HepG2 (cell line): ENCODE results near the gene TACC3. TPM values are rescaled to one million over a fixed set of nuclear protein-coding genes. Genes with fewer than 3 reads are reported as not detected.

Source experiments
- AGO2 ChIP-seq: fragments of 200-400 bp; formaldehyde crosslinking; optimal IDR thresholded peaks from 2 replicates; pipeline ENCODE3; 2017; ENCODE audit warnings: mild to moderate bottlenecking, low read depth, low read length, moderate library complexity
- BHLHE40 ChIP-seq: IDR thresholded peaks from 2 replicates; pipeline ENCODE4 v1.6.1; 2011; ENCODE audit warnings: low read length, improper control_type of control experiment
- EP300 ChIP-seq, 3 experiments: sonication (generic) in 1 of 3; formaldehyde crosslinking in 1 of 3; IDR thresholded peaks; 2 replicates each; pipeline versions ENCODE4 v1.5.1 to v1.6.1; 2011 to 2020; ENCODE audit warnings: low read depth in 2 of 3, low read length in 2 of 3, borderline replicate concordance in 1 of 3, improper control_type of control experiment in 1 of 3, mild to moderate bottlenecking in 1 of 3, missing genetic modification reagents in 1 of 3, moderate library complexity in 1 of 3
- FLYWCH1 ChIP-seq: sonication (generic); formaldehyde crosslinking; IDR thresholded peaks from 2 replicates; pipeline ENCODE4 v1.8.1; 2023; ENCODE audit warnings: mild to moderate bottlenecking, missing genetic modification reagents
- HIVEP1 ChIP-seq: sonication (generic); formaldehyde crosslinking; IDR thresholded peaks from 2 replicates; pipeline ENCODE4 v1.4.0; 2020; ENCODE audit warnings: mild to moderate bottlenecking, missing genetic modification reagents
- HNRNPH1 ChIP-seq: fragments of 200-400 bp; formaldehyde crosslinking; optimal IDR thresholded peaks from 2 replicates; pipeline ENCODE3; 2017; ENCODE audit warnings: mild to moderate bottlenecking, low read depth, low read length
- LCORL ChIP-seq, 2 experiments: fragments of 450-650 bp in 1 of 2; sonication (generic) in 1 of 2; formaldehyde crosslinking in 1 of 2; IDR thresholded peaks; 2 replicates each; pipeline versions ENCODE4 v1.5.0 to v1.6.1; 2017 to 2020; ENCODE audit warnings: antibody characterized with exemption in 1 of 2, missing genetic modification reagents in 1 of 2
- RAD21 ChIP-seq: fragments of 450-650 bp; formaldehyde crosslinking; IDR thresholded peaks from 2 replicates; pipeline ENCODE4 v1.5.0; 2020; ENCODE audit warnings: mild to moderate bottlenecking
- SOX6 ChIP-seq, 2 experiments: fragments of 450-650 bp in 1 of 2; sonication (generic) in 1 of 2; formaldehyde crosslinking in 1 of 2; IDR thresholded peaks; 2 replicates each; pipeline versions ENCODE4 v1.4.0 to v1.6.1; 2017 to 2020; ENCODE audit warnings: antibody characterized with exemption in 1 of 2, mild to moderate bottlenecking in 1 of 2, missing genetic modification reagents in 1 of 2
- STAG1 ChIP-seq: sonication (generic); formaldehyde crosslinking; IDR thresholded peaks from 2 replicates; pipeline ENCODE4 v1.4.0; 2020; ENCODE audit warnings: missing genetic modification reagents
- U2AF1 ChIP-seq: fragments of 200-400 bp; formaldehyde crosslinking; optimal IDR thresholded peaks from 2 replicates; pipeline ENCODE3; 2017; ENCODE audit warnings: mild to moderate bottlenecking, low read depth, low read length
- ZFX ChIP-seq: sonication (generic); formaldehyde crosslinking; IDR thresholded peaks from 2 replicates; pipeline ENCODE4 v1.4.0; 2020; ENCODE audit warnings: mild to moderate bottlenecking, low read depth, missing genetic modification reagents, moderate library complexity
- ZNF407 ChIP-seq: sonication (generic); formaldehyde crosslinking; IDR thresholded peaks from one replicate; pipeline ENCODE4 v1.5.1; 2020; ENCODE audit warnings: mild to moderate bottlenecking, missing genetic modification reagents; ENCODE audit errors: not compliant biosample characterization
- ZNF580 ChIP-seq: IDR thresholded peaks from 2 replicates; pipeline ENCODE4 v1.6.1; 2016; ENCODE audit warnings: low read depth, borderline replicate concordance
- ZNF839 ChIP-seq: sonication (generic); formaldehyde crosslinking; IDR thresholded peaks from 2 replicates; pipeline ENCODE4 v1.4.0; 2020; ENCODE audit warnings: missing genetic modification reagents, mild to moderate bottlenecking, borderline replicate concordance
- ZSCAN12 ChIP-seq: sonication (generic); formaldehyde crosslinking; IDR thresholded peaks from 2 replicates; pipeline ENCODE4 v1.9.0; 2021; ENCODE audit warnings: mild to moderate bottlenecking, missing genetic modification reagents
- polyA plus RNA-seq, 8 experiments: library from polyadenylated mRNA; depleted of rRNA in 3 of 8; stranded (reverse) in 7 of 8; unstranded in 1 of 8; fragments of >200 nt; fragmentation: Illumina TruSeq in 4 of 8; extraction: Trizol in 4 of 8; gene quantifications; 2 replicates each; pipeline versions ENCODE4 v1.2.1 to v1.2.3, GENCODE V29; 2011 to 2016; ENCODE audit warnings: low read depth in 4 of 8, missing spikeins in 1 of 8, mixed read lengths in 1 of 8; ENCODE audit not compliant: insufficient read depth in 1 of 8
- total RNA-seq, 5 experiments: library from RNA; depleted of rRNA; stranded (reverse); fragments of >200 nt; fragmentation: Illumina TruSeq; extraction: Trizol; gene quantifications; 2 replicates each; pipeline ENCODE4 v1.2.3, GENCODE V29; 2016; ENCODE audit warnings: low read depth in 1 of 5
- TF ChIP-seq, protein P1 (sequence below): sonication (generic); formaldehyde crosslinking; IDR thresholded peaks from 2 replicates; pipeline ENCODE4 v1.4.0; 2020; ENCODE audit warnings: low read depth, mild to moderate bottlenecking, missing genetic modification reagents
- TF ChIP-seq, protein P2 (sequence below): IDR thresholded peaks from 2 replicates; pipeline ENCODE4 v1.6.1; 2016; ENCODE audit warnings: missing compliant biosample characterization, missing genetic modification reagents, borderline replicate concordance

The TACC3 gene
- total and polyA plus RNA-seq, 2 of the 13 experiments (the other 11 are each of a cell fraction or from before 2014, with no cell fraction given): 20.3 to 21.2 TPM

DNA sequence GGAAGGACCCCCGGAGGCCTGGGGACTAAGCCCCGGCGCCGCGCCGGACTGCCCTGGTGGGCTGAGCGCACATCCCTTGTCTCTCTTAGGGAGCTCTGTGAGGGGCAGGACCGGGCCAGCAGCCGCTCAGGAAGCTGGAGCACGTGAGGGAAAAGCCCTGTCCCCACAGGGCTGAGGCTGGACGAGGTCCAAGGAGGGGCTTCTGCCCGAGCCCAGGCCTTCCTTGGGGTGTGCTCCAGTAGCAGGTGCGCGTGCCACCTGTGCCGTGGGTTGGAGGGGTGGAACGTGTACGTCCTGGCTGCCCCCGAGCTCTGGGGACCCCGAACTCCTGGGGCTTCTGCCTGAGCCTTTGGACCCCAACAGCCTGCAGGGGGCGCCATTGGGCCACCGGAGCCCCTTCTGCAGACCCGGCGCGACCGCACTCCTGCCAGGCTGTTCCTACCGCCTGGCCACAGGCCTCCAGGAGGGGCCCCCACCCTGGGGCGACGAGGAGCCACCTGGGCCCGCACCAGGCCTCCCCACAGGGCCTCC lies 27.2 kb downstream of the TACC3 start (continued):
- TF ChIP-seq ZNF407 (CRISPR knock-in tag) (no peak), ZNF839 (CRISPR knock-in tag) (0 out of 2 replicates have a peak, but pooled peaks have one; percentile 78), ZSCAN12 (CRISPR knock-in tag) (no peak), SOX6 (IDR thresholded peaks at IDR 0.05) (no peak), SOX6 (CRISPR knock-in tag; IDR thresholded peaks at IDR 0.05) (peak; percentile 17; the same call in 1 of the 2 replicates), AGO2 (peak; percentile 36), LCORL (IDR thresholded peaks at IDR 0.05) (no peak), LCORL (CRISPR knock-in tag; IDR thresholded peaks at IDR 0.05) (peak; percentile 40; the same call in 1 of the 2 replicates), HIVEP1 (CRISPR knock-in tag) (no peak), HNRNPH1 (no peak), EP300 (IDR thresholded peaks at IDR 0.05; ENCODE audit: low read depth in 2 of 2, low read length in 2 of 2) (no peak), EP300 (CRISPR knock-in tag; IDR thresholded peaks at IDR 0.05; ENCODE audit: borderline replicate concordance) (no peak), ZNF580 (CRISPR knock-in tag) (0 out of 2 replicates have a peak, but pooled peaks have one; percentile 41), STAG1 (CRISPR knock-in tag) (peak; percentile 93), ZFX (peak; percentile 53; the same call in 1 of the 2 replicates), U2AF1 (peak; percentile 51), RAD21 (CRISPR knock-in tag) (peak; percentile 97), FLYWCH1 (CRISPR knock-in tag) (no peak), BHLHE40 (peak; percentile 51; the same call in 1 of the 2 replicates)
- TF ChIP-seq, protein P1, sequence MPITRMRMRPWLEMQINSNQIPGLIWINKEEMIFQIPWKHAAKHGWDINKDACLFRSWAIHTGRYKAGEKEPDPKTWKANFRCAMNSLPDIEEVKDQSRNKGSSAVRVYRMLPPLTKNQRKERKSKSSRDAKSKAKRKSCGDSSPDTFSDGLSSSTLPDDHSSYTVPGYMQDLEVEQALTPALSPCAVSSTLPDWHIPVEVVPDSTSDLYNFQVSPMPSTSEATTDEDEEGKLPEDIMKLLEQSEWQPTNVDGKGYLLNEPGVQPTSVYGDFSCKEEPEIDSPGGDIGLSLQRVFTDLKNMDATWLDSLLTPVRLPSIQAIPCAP (CRISPR knock-in tag): no peak
- TF ChIP-seq, protein P2, sequence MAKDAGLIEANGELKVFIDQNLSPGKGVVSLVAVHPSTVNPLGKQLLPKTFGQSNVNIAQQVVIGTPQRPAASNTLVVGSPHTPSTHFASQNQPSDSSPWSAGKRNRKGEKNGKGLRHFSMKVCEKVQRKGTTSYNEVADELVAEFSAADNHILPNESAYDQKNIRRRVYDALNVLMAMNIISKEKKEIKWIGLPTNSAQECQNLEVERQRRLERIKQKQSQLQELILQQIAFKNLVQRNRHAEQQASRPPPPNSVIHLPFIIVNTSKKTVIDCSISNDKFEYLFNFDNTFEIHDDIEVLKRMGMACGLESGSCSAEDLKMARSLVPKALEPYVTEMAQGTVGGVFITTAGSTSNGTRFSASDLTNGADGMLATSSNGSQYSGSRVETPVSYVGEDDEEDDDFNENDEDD (CRISPR knock-in tag): peak; percentile 23; the same call in 1 of the 2 replicates
